WTC11 (cell line): Measurements from ENCODE around the gene LYSMD1. TPM values are rescaled to one million over a fixed set of nuclear protein-coding genes. Genes with fewer than 3 reads are reported as not detected.
A peak's percentile ranks its signal among the peaks of the same experiment; 100 is the strongest.

ENCODE experiments used
- ATAC-seq: fragments of 200-7000 bp; cut with Tn5 transposase; 2 replicates; pipeline ENCODE4 v1.10.0; 2021; ENCODE audit warnings: mild to moderate bottlenecking, moderate library complexity
- CTCF ChIA-PET: fragments of 300-600 bp; sonication (Branson Sonifier 250); formaldehyde crosslinking; loops from one replicate; lab custom pipeline; 2021; ENCODE audit warnings: antibody characterized with exemption; lab: Charles Lee
- POLR2A ChIA-PET: fragments of 350-600 bp; sonication (Branson Sonifier 250); formaldehyde crosslinking; loops from one replicate; lab custom pipeline; 2021; ENCODE audit warnings: antibody characterized with exemption; lab: Charles Lee
- DNase-seq: peaks from one replicate; pipeline ENCODE4 v3.0.0; 2021; ENCODE audit warnings: low spot score
- H3K27ac Mint-ChIP-seq: 2 replicates; pipeline ENCODE4 v1.8.0; 2021; ENCODE audit warnings: mixed read lengths
- H3K27me3 Mint-ChIP-seq: 2 replicates; pipeline ENCODE4 v1.8.0; 2021; ENCODE audit warnings: low read depth, mild to moderate bottlenecking, moderate library complexity, mixed read lengths
- H3K36me3 Mint-ChIP-seq: 2 replicates; pipeline ENCODE4 v1.8.0; 2021; ENCODE audit warnings: mixed read lengths
- H3K4me1 Mint-ChIP-seq: 2 replicates; pipeline ENCODE4 v1.8.0; 2022; ENCODE audit warnings: mixed read lengths
- H3K4me3 Mint-ChIP-seq: 2 replicates; pipeline ENCODE4 v1.8.0; 2021; ENCODE audit warnings: mild to moderate bottlenecking, moderate library complexity, mixed read lengths
- H3K9me3 Mint-ChIP-seq: 2 replicates; pipeline ENCODE4 v1.8.0; 2021; ENCODE audit warnings: mixed read lengths
- E2F4 ChIP-seq: sonication (generic); formaldehyde crosslinking; IDR thresholded peaks from 2 replicates; pipeline ENCODE4 v1.8.1; 2022; ENCODE audit warnings: low read depth, mild to moderate bottlenecking, moderate library complexity, missing genetic modification reagents, borderline replicate concordance
- FOXK1 ChIP-seq: sonication (generic); formaldehyde crosslinking; IDR thresholded peaks from 2 replicates; pipeline ENCODE4 v1.8.0; 2022; ENCODE audit warnings: mild to moderate bottlenecking, moderate library complexity, missing genetic modification reagents
- FOXP1 ChIP-seq: sonication (generic); formaldehyde crosslinking; IDR thresholded peaks from 2 replicates; pipeline ENCODE4 v1.8.0; 2022; ENCODE audit warnings: missing genetic modification reagents, mild to moderate bottlenecking, moderate library complexity, borderline replicate concordance
- FOXP4 ChIP-seq: sonication (generic); formaldehyde crosslinking; IDR thresholded peaks from 2 replicates; pipeline ENCODE4 v1.8.0; 2022; ENCODE audit warnings: mild to moderate bottlenecking, missing genetic modification reagents
- GABPB1 ChIP-seq: sonication (generic); formaldehyde crosslinking; IDR thresholded peaks from 2 replicates; pipeline ENCODE4 v1.8.1; 2023; ENCODE audit warnings: mild to moderate bottlenecking, missing genetic modification reagents
- HMGXB4 ChIP-seq: sonication (generic); formaldehyde crosslinking; IDR thresholded peaks from 2 replicates; pipeline ENCODE4 v1.8.1; 2023; ENCODE audit warnings: mild to moderate bottlenecking, moderate library complexity, missing genetic modification reagents
- IRF1 ChIP-seq: sonication (generic); formaldehyde crosslinking; IDR thresholded peaks from 2 replicates; pipeline ENCODE4 v1.8.0; 2023; ENCODE audit warnings: missing genetic modification reagents
- NR2C2 ChIP-seq: sonication (generic); formaldehyde crosslinking; IDR thresholded peaks from 2 replicates; pipeline ENCODE4 v1.8.0; 2022; ENCODE audit warnings: mild to moderate bottlenecking, missing genetic modification reagents
- RORB ChIP-seq: fragments of 250-450 bp; sonication (Bioruptor Pico); IDR thresholded peaks from 2 replicates; pipeline ENCODE4 v1.9.0; 2021; ENCODE audit warnings: mild to moderate bottlenecking
- TEAD1 ChIP-seq: sonication (generic); formaldehyde crosslinking; IDR thresholded peaks from 2 replicates; pipeline ENCODE4 v1.8.0; 2022; ENCODE audit warnings: mild to moderate bottlenecking, missing genetic modification reagents
- ZBTB21 ChIP-seq: sonication (generic); formaldehyde crosslinking; IDR thresholded peaks from 2 replicates; pipeline ENCODE4 v1.8.1; 2023; ENCODE audit warnings: mild to moderate bottlenecking, missing genetic modification reagents, borderline replicate concordance
- ZNF396 ChIP-seq: fragments of 250-450 bp; sonication (Bioruptor Pico); IDR thresholded peaks from 2 replicates; pipeline ENCODE4 v1.8.0; 2021; ENCODE audit warnings: mild to moderate bottlenecking, moderate library complexity, borderline replicate concordance
- ZNF423 ChIP-seq: fragments of 250-450 bp; sonication (Bioruptor Pico); IDR thresholded peaks from 2 replicates; pipeline ENCODE4 v2.1.2; 2022; ENCODE audit warnings: mild to moderate bottlenecking, moderate library complexity
- total RNA-seq: library from RNA; stranded (reverse); gene quantifications from 3 replicates; pipeline ENCODE4 v1.2.3, GENCODE V29; 2021
- TF ChIP-seq, protein P1 (sequence below): sonication (generic); formaldehyde crosslinking; IDR thresholded peaks from 2 replicates; pipeline ENCODE4 v1.8.0; 2022; ENCODE audit warnings: mild to moderate bottlenecking, missing genetic modification reagents
- TF ChIP-seq, protein P2 (sequence below): sonication (generic); formaldehyde crosslinking; IDR thresholded peaks from 2 replicates; pipeline ENCODE4 v1.8.1; 2023; ENCODE audit warnings: mild to moderate bottlenecking, missing genetic modification reagents, moderate library complexity
- TF ChIP-seq, protein P3 (sequence below): fragments of 250-450 bp; sonication (Bioruptor Pico); IDR thresholded peaks from 2 replicates; pipeline ENCODE4 v1.8.0; 2021; ENCODE audit warnings: mild to moderate bottlenecking
- TF ChIP-seq, protein P4 (sequence below): fragments of 250-450 bp; sonication (Bioruptor Pico); IDR thresholded peaks from 2 replicates; pipeline ENCODE4 v1.9.0; 2021; ENCODE audit warnings: mild to moderate bottlenecking, borderline replicate concordance

Gene LYSMD1
- total RNA-seq, 1 experiment from 2014 or later: 7.8 TPM

- CTCF ChIA-PET: no interaction called here
- H3K36me3 Mint-ChIP-seq: no peaks in the 10 kb centered on the region; the same call in 1 of the 2 replicates
Observed at GRCh38 chr1:151192047-151192446, 26.3 kb upstream of the LYSMD1 start.

DNA sequence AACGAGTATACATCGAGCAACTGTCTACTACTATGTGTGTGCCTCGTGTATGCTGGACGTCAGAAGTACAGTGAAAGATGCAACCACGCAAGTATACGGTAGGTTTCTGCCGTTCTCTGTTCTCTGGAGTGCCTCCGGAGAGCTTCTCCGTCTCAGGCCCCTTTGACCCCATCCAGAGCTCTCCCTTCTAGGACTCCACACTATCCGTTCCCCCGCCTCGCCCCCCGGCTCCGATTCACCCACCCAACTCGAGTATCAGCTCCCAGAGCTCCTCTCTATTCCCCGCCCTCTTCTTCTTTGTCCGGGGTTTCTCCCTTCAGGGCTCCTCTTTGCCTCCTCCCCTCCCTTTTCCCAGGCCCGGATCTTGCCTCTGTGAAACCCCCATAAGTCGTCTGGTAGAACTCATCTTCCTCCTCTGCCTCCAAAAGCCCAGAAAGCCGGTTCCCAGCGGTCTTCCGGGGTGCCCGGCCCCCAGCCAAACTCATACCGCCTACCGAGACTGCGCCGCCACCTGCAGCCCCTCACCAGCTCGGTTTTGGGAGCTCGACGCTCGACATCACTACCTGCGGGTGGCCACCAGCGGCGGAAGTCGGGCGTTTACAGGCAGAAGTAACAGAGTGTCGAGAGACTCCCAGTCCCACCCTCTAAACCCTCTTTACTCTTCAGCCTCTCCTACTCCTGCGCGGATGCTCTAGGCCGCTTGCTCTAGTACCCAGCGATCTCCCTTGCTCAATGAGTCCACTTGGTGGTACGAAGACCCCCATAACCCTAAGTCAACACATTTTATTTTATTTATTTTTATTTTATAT, 24.1 kb upstream of the LYSMD1 start, which contains the start of gene VPS72:
TSS of gene VPS72 (minus strand) at position 561 of the 809 bp plus-strand sequence. CDS start at position 485, 76 bp downstream.
- H3K36me3 Mint-ChIP-seq: peaks cover 12% of the 10 kb centered on the region
- POLR2A ChIA-PET: interaction anchor here (0.7 to 1.0 kb wide), 8 partner anchors 9 to 141 kb away, joined by 3 to 6 read pairs (median 4); partner anchors contain the start of genes PIP5K1A and SCNM1
- TF ChIP-seq ZNF423 (CRISPR knock-in tag): peak; percentile 92
- TF ChIP-seq, protein P1, sequence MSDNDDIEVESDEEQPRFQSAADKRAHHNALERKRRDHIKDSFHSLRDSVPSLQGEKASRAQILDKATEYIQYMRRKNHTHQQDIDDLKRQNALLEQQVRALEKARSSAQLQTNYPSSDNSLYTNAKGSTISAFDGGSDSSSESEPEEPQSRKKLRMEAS: peak; percentile 68
- TF ChIP-seq, protein P2, sequence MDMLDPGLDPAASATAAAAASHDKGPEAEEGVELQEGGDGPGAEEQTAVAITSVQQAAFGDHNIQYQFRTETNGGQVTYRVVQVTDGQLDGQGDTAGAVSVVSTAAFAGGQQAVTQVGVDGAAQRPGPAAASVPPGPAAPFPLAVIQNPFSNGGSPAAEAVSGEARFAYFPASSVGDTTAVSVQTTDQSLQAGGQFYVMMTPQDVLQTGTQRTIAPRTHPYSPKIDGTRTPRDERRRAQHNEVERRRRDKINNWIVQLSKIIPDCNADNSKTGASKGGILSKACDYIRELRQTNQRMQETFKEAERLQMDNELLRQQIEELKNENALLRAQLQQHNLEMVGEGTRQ: peak; percentile 44; the same call in 1 of the 2 replicates
- TF ChIP-seq FOXP4 (CRISPR knock-in tag): peak; percentile 67; the same call in 1 of the 2 replicates
- peak; percentile 38; the same call in 1 of the 2 replicates for TF ChIP-seq HMGXB4 (CRISPR knock-in tag)
- no peak; the same call in 1 of the 2 replicates for TF ChIP-seq FOXP1
- peak; percentile 85; the same call in 1 of the 2 replicates for TF ChIP-seq FOXK1
- peak; percentile 38; the same call in 1 of the 2 replicates for TF ChIP-seq ZBTB21 (CRISPR knock-in tag)
- TF ChIP-seq E2F4: no peak
- no peak for TF ChIP-seq RORB (CRISPR knock-in tag)

More at GRCh38 chr1:151192047-151192446, 26.3 kb upstream of the LYSMD1 start:
- DNase-seq: no peak
- POLR2A ChIA-PET: no interaction called here
- Mint-ChIP-seq H3K9me3 (no peaks in the 10 kb centered on the region), H3K27ac (no peak overlapping the region), H3K4me1 (peaks cover 12% of the 10 kb centered on the region), H3K27me3 (no peaks in the 10 kb centered on the region; the same call in 1 of the 2 replicates), H3K4me3 (no peak overlapping the region)
- no peak for TF ChIP-seq TEAD1 (CRISPR knock-in tag)
- no peak for TF ChIP-seq IRF1 (CRISPR knock-in tag)
- no peak for TF ChIP-seq ZNF396 (CRISPR knock-in tag)
- TF ChIP-seq NR2C2: no peak
- TF ChIP-seq FOXP1: no peak
- TF ChIP-seq, protein P3, sequence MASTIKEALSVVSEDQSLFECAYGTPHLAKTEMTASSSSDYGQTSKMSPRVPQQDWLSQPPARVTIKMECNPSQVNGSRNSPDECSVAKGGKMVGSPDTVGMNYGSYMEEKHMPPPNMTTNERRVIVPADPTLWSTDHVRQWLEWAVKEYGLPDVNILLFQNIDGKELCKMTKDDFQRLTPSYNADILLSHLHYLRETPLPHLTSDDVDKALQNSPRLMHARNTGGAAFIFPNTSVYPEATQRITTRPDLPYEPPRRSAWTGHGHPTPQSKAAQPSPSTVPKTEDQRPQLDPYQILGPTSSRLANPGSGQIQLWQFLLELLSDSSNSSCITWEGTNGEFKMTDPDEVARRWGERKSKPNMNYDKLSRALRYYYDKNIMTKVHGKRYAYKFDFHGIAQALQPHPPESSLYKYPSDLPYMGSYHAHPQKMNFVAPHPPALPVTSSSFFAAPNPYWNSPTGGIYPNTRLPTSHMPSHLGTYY (CRISPR knock-in tag): no peak
- TF ChIP-seq GABPB1 (CRISPR knock-in tag): peak; percentile 66
- TF ChIP-seq, protein P4, sequence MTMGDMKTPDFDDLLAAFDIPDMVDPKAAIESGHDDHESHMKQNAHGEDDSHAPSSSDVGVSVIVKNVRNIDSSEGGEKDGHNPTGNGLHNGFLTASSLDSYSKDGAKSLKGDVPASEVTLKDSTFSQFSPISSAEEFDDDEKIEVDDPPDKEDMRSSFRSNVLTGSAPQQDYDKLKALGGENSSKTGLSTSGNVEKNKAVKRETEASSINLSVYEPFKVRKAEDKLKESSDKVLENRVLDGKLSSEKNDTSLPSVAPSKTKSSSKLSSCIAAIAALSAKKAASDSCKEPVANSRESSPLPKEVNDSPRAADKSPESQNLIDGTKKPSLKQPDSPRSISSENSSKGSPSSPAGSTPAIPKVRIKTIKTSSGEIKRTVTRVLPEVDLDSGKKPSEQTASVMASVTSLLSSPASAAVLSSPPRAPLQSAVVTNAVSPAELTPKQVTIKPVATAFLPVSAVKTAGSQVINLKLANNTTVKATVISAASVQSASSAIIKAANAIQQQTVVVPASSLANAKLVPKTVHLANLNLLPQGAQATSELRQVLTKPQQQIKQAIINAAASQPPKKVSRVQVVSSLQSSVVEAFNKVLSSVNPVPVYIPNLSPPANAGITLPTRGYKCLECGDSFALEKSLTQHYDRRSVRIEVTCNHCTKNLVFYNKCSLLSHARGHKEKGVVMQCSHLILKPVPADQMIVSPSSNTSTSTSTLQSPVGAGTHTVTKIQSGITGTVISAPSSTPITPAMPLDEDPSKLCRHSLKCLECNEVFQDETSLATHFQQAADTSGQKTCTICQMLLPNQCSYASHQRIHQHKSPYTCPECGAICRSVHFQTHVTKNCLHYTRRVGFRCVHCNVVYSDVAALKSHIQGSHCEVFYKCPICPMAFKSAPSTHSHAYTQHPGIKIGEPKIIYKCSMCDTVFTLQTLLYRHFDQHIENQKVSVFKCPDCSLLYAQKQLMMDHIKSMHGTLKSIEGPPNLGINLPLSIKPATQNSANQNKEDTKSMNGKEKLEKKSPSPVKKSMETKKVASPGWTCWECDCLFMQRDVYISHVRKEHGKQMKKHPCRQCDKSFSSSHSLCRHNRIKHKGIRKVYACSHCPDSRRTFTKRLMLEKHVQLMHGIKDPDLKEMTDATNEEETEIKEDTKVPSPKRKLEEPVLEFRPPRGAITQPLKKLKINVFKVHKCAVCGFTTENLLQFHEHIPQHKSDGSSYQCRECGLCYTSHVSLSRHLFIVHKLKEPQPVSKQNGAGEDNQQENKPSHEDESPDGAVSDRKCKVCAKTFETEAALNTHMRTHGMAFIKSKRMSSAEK: no peak
- ATAC-seq: no peak

More for the DNA sequence above, 24.1 kb upstream of the LYSMD1 start, which contains the start of gene VPS72:
- Mint-ChIP-seq H3K4me3 (peak within 1 kb of the TSS; percentile 99), H3K4me1 (peaks cover 9% of the 10 kb centered on the region), H3K27me3 (no peaks in the 10 kb centered on the region; the same call in 1 of the 2 replicates), H3K9me3 (no peaks in the 10 kb centered on the region), H3K27ac (peak within 1 kb of the TSS; percentile 97)
- CTCF ChIA-PET: interaction anchor here (0.6 to 3.1 kb wide), 14 partner anchors 14 to 151 kb away, joined by 3 to 24 read pairs (median 4); partner anchors contain the start of genes C1orf56, GABPB2, PSMD4 and TMOD4
- ATAC-seq: peak; percentile 93
- DNase-seq: peak; percentile 83
